Right atrium auricular region (tissue), 2 donors: ENCODE results near the gene GLB1L2. TPM values are rescaled to one million over a fixed set of nuclear protein-coding genes. Genes with fewer than 3 reads are reported as not detected.

ENCODE experiments used
- DNase-seq: peaks from one replicate; pipeline ENCODE4 v3.0.0-alpha.2; 2019; ENCODE audit warnings: low spot score
- H3K27ac ChIP-seq, 2 donors: fragments of 200-600 bp; sonication (generic); 1 replicate in 1 of 2; 2 replicates in 1 of 2; pipeline ENCODE4 v1.5.1; 2016 to 2019
- H3K27me3 ChIP-seq, 2 donors: fragments of 200-600 bp; sonication (generic); one replicate each; pipeline versions ENCODE4 v1.5.1 to v1.6.0; 2017 to 2019
- H3K36me3 ChIP-seq: fragments of 200-600 bp; sonication (generic); one replicate; pipeline ENCODE4 v1.5.1; 2016
- H3K4me1 ChIP-seq, 2 donors: fragments of 200-600 bp; sonication (generic); one replicate each; pipeline versions ENCODE4 v1.5.1 to v1.6.0; 2017 to 2019
- H3K4me3 ChIP-seq, 2 donors: fragments of 200-600 bp; sonication (generic); 1 replicate in 1 of 2; 2 replicates in 1 of 2; pipeline ENCODE4 v1.5.1; 2017 to 2019; ENCODE audit warnings: mild to moderate bottlenecking in 1 of 2, moderate library complexity in 1 of 2
- H3K9me3 ChIP-seq, 2 donors: fragments of 200-600 bp; sonication (generic); one replicate each; pipeline ENCODE4 v1.5.1; 2019
- CTCF ChIP-seq, 2 donors: fragments of 200-600 bp; sonication (generic); IDR thresholded peaks; one replicate each; pipeline ENCODE4 v1.5.1; 2019; ENCODE audit warnings: antibody characterized with exemption in 2 of 2
- total RNA-seq, 2 donors: library from RNA; depleted of rRNA; stranded (reverse); fragments of >200 nt; gene quantifications; one replicate each; pipeline ENCODE4 v1.1.0, GENCODE V29; 2016

The GLB1L2 gene
- total RNA-seq, 2 donors from 2014 or later: 0.22 to 2.4 TPM

GRCh38 chr11:134346101-134346975 lies 14.6 kb downstream of the GLB1L2 start:
- Histone ChIP-seq H3K36me3 (no peaks in the 10 kb centered on the region), H3K4me1 (no peaks in the 10 kb centered on the region)
- TF ChIP-seq CTCF (IDR thresholded peaks at IDR 0.05): no peak

GRCh38 chr11:134346976-134347350 lies 15.2 kb downstream of the GLB1L2 start:
- TF ChIP-seq CTCF (IDR thresholded peaks at IDR 0.05): no peak
- Histone ChIP-seq H3K36me3 (no peaks in the 10 kb centered on the region), H3K27me3 (no peaks in the 10 kb centered on the region), H3K4me3 (no peak overlapping the region), H3K4me1 (no peaks in the 10 kb centered on the region), H3K9me3 (no peaks in the 10 kb centered on the region), H3K27ac (no peak overlapping the region)
- no peak for DNase-seq

More at GRCh38 chr11:134346101-134346975, 14.6 kb downstream of the GLB1L2 start:
- H3K27ac ChIP-seq: no peak overlapping the region
- no peak overlapping the region for H3K4me3 ChIP-seq
- H3K27me3 ChIP-seq: no peaks in the 10 kb centered on the region
- peak; percentile 52 for DNase-seq
- H3K9me3 ChIP-seq: no peaks in the 10 kb centered on the region

GRCh38 chr11:134347441-134347840 lies 15.7 kb downstream of the GLB1L2 start:
- no peak for DNase-seq
- TF ChIP-seq CTCF (IDR thresholded peaks at IDR 0.05): no peak
- no peaks in the 10 kb centered on the region for H3K27me3 ChIP-seq
- no peaks in the 10 kb centered on the region for H3K4me1 ChIP-seq
- H3K9me3 ChIP-seq: no peaks in the 10 kb centered on the region
- H3K27ac ChIP-seq: no peak overlapping the region
- H3K4me3 ChIP-seq: no peak overlapping the region
- H3K36me3 ChIP-seq: no peaks in the 10 kb centered on the region

GRCh38 chr11:134349109-134349801 lies 17.5 kb downstream of the GLB1L2 start:
- Histone ChIP-seq H3K36me3 (no peaks in the 10 kb centered on the region), H3K27me3 (no peaks in the 10 kb centered on the region), H3K4me3 (no peak overlapping the region), H3K27ac (no peak overlapping the region), H3K9me3 (peaks cover 0 to 10% of the 10 kb centered on the region in 2 donors), H3K4me1 (no peaks in the 10 kb centered on the region)
- TF ChIP-seq CTCF (IDR thresholded peaks at IDR 0.05): no peak
- no peak for DNase-seq

GRCh38 chr11:134349802-134350355 lies 18.1 kb downstream of the GLB1L2 start:
- Histone ChIP-seq H3K4me1 (no peaks in the 10 kb centered on the region), H3K4me3 (no peak overlapping the region), H3K9me3 (peaks cover 0 to 10% of the 10 kb centered on the region in 2 donors), H3K27ac (no peak overlapping the region), H3K27me3 (no peaks in the 10 kb centered on the region), H3K36me3 (no peaks in the 10 kb centered on the region)
- DNase-seq: no peak
- no peak for TF ChIP-seq CTCF (IDR thresholded peaks at IDR 0.05)
